GM12891 (cell line): ENCODE data around the gene ATG7.

Experiments
- POLR2A ChIP-seq: IDR thresholded peaks from 2 replicates; pipeline ENCODE4 v1.6.1; 2011; ENCODE audit warnings: low read depth, low read length, control low read depth
- POU2F2 ChIP-seq: IDR thresholded peaks from 2 replicates; pipeline ENCODE4 v1.6.1; 2011; ENCODE audit warnings: low read depth, mild to moderate bottlenecking, control low read depth, low read length, moderate library complexity

GRCh38 chr3:11373654-11374053 lies 101.5 kb downstream of the ATG7 start:
- TF ChIP-seq POU2F2 (no peak), POLR2A (no peak)
